ENCODE measurements around the gene HES3.

DNA sequence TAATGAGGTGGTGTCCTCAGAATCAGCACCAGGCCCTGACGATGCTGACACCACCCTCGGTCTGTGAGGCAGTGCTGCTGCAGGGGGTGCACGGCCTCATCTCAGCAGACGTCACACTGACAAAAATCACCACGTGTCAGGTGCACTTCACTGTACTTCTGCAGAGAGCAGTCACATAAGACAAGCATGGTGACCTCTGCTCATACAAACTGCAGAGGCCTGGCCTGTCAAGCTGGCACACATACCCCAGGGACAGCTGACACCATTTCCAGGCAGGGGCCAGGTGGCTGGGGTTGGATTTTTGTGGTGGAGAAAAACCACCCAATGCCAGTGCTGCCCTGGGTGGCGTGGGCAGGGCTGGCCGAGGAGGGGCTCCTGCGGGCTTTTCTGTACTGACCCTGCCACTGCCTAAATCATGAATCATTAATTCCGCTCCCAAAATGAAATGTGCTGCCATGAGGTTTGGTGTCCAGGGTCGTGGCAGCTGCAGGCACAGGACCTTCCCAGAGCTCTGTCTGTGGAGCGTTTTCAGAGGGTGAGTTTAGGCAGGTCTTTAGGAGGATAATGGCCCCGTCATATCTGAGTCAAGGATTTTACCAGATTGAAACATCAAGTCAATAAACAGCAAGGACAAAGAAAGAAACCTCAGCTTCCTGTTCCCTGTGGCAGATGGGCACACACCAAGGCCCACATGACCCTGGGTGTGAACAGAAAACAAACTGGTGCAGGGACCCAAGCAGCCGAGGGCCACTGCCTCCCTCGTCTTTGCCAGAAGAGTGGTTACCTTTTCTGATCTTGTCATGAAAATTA lies 50.3 kb downstream of the HES3 start:
- TF ChIP-seq, protein P1, sequence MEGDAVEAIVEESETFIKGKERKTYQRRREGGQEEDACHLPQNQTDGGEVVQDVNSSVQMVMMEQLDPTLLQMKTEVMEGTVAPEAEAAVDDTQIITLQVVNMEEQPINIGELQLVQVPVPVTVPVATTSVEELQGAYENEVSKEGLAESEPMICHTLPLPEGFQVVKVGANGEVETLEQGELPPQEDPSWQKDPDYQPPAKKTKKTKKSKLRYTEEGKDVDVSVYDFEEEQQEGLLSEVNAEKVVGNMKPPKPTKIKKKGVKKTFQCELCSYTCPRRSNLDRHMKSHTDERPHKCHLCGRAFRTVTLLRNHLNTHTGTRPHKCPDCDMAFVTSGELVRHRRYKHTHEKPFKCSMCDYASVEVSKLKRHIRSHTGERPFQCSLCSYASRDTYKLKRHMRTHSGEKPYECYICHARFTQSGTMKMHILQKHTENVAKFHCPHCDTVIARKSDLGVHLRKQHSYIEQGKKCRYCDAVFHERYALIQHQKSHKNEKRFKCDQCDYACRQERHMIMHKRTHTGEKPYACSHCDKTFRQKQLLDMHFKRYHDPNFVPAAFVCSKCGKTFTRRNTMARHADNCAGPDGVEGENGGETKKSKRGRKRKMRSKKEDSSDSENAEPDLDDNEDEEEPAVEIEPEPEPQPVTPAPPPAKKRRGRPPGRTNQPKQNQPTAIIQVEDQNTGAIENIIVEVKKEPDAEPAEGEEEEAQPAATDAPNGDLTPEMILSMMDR (IDR thresholded peaks at IDR 0.05; ENCODE audit: insufficient read depth, low read length, poor library complexity, severe bottlenecking): no peak
- TF ChIP-seq EZH2phosphoT487 (conservative IDR thresholded peaks at IDR 0.05; ENCODE audit: low read length): no peak
